Coronary artery (tissue), 2 donors: Measurements from ENCODE around the gene IGFL4.

Source experiments
- DNase-seq: peaks from one replicate; pipeline ENCODE4 v3.0.0-alpha.2; 2017; ENCODE audit warnings: low spot score
- H3K27ac ChIP-seq, 2 donors: fragments of 200-600 bp; sonication (generic); one replicate each; pipeline ENCODE4 v1.5.1; 2016 to 2019
- H3K4me3 ChIP-seq: fragments of 200-600 bp; sonication (generic); 2 replicates; pipeline ENCODE4 v1.5.1; 2016; ENCODE audit warnings: mild to moderate bottlenecking, moderate library complexity
- CTCF ChIP-seq: fragments of 200-600 bp; sonication (generic); IDR thresholded peaks from one replicate; pipeline ENCODE4 v1.5.1; 2019; ENCODE audit warnings: antibody characterized with exemption

The IGFL4 gene

GRCh38 chr19:46021531-46022041 lies 19.2 kb downstream of the IGFL4 start:
- H3K4me3 ChIP-seq, result no peak overlapping the region
- no peak for TF ChIP-seq CTCF
- H3K27ac ChIP-seq, result no peak overlapping the region
- DNase-seq, result no peak

- no peak overlapping the region for H3K27ac ChIP-seq
- no peak for TF ChIP-seq CTCF
- no peak overlapping the region for H3K4me3 ChIP-seq
- DNase-seq, result no peak
Observed at GRCh38 chr19:46020819-46021125, 20.0 kb downstream of the IGFL4 start.

GRCh38 chr19:46019270-46019669 lies 21.5 kb downstream of the IGFL4 start:
- no peak overlapping the region for H3K27ac ChIP-seq
- TF ChIP-seq CTCF, result no peak
- no peak for DNase-seq
- H3K4me3 ChIP-seq, result no peak overlapping the region

- no peak for TF ChIP-seq CTCF
- no peak for DNase-seq
- no peak overlapping the region for H3K4me3 ChIP-seq
- no peak overlapping the region for H3K27ac ChIP-seq
Observed at GRCh38 chr19:46018729-46019251, 22.0 kb downstream of the IGFL4 start.

- no peak for TF ChIP-seq CTCF
- no peak overlapping the region for H3K4me3 ChIP-seq
- H3K27ac ChIP-seq, result no peak overlapping the region
- DNase-seq, result no peak
Observed at GRCh38 chr19:46017874-46018675, 22.7 kb downstream of the IGFL4 start.

- Histone ChIP-seq H3K27ac (no peak overlapping the region), H3K4me3 (peak overlapping the region; percentile 81)
- peak; percentile 9 for TF ChIP-seq CTCF
- no peak for DNase-seq
Observed at GRCh38 chr19:46017095-46017429, 23.7 kb downstream of the IGFL4 start.
